ENCODE measurements around the gene PCNX4. TPM values are rescaled to one million over a fixed set of nuclear protein-coding genes. Genes with fewer than 3 reads are reported as not detected.
A peak's percentile ranks its signal among the peaks of the same experiment; 100 is the strongest.

Gene PCNX4
- total RNA-seq, 1 experiment from 2014 or later, result 117 TPM

DNA sequence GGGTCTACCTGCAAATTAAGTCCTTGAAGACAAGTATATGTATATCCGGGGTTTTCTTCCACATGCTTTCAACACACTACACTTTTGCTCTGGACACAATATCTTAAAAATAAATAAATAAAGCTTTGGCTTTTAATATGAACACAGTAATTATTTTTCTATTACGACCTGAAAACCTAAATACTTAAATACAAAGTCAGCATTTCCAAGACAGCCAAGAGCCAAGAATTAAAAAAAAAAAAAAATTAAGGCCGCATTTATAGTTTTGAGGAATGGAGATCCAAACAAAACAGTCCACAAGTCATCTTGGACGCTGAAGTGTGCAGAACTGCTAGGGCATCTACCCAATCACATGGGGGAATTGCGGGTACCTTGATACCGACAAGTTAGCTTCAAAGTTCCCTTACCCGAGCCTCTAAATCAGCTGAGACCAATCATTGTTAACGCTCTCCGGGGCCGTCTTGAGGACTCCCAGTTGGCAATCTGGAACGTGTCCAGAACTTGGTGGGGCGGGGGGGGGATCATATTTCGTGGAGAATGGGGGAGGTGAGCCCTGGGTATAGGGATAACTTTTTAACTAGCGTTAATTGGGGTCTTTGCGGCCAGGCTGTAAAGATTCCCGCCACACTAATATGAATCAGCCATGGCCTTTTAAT, 731 bp upstream of the PCNX4 start:
- DNase-seq (peak; percentile 84), ATAC-seq (peak; percentile 11)
- Histone ChIP-seq H3K4me3 (ENCODE audit: low read length) (peak overlapping the region; percentile 76), H3F3A (ENCODE audit: low read length, unreplicated experiment) (no peaks in the 10 kb centered on the region), H3K27ac (ENCODE audit: low read length) (peak overlapping the region; percentile 85), H3K27me3 (ENCODE audit: low read length) (no peaks in the 10 kb centered on the region), H3K4me2 (ENCODE audit: low read length) (peak overlapping the region; percentile 85), H3K4me1 (ENCODE audit: insufficient read depth, low read length) (peaks cover 37% of the 10 kb centered on the region), H4K20me1 (ENCODE audit: low read length) (peaks cover 17% of the 10 kb centered on the region), H3K9ac (ENCODE audit: low read length) (peak overlapping the region; percentile 86), H3K9me2 (replicated peaks; ENCODE audit: low read length) (no peaks in the 10 kb centered on the region), H2AFZ (ENCODE audit: low read length) (peak overlapping the region; percentile 95), H3K36me3 (ENCODE audit: low read depth, low read length) (no peaks in the 10 kb centered on the region), H3K79me2 (ENCODE audit: low read length) (peaks cover 38% of the 10 kb centered on the region), H3K9me3 (ENCODE audit: low read length) (no peaks in the 10 kb centered on the region)
- ChIA-PET POLR2A (ENCODE audit: unreplicated experiment) (no interaction called here), CTCF (interaction anchor here (0.6 kb wide), 1 partner anchor 61 kb away, joined by 6 read pairs; no protein-coding TSS in a partner anchor)
- TF ChIP-seq EZH2 (IDR thresholded peaks at IDR 0.05; ENCODE audit: low read length, unreplicated experiment) (no peak), EZH2phosphoT487 (IDR thresholded peaks at IDR 0.05; ENCODE audit: borderline replicate concordance, low read length) (no peak)
- TF ChIP-seq, protein P1, sequence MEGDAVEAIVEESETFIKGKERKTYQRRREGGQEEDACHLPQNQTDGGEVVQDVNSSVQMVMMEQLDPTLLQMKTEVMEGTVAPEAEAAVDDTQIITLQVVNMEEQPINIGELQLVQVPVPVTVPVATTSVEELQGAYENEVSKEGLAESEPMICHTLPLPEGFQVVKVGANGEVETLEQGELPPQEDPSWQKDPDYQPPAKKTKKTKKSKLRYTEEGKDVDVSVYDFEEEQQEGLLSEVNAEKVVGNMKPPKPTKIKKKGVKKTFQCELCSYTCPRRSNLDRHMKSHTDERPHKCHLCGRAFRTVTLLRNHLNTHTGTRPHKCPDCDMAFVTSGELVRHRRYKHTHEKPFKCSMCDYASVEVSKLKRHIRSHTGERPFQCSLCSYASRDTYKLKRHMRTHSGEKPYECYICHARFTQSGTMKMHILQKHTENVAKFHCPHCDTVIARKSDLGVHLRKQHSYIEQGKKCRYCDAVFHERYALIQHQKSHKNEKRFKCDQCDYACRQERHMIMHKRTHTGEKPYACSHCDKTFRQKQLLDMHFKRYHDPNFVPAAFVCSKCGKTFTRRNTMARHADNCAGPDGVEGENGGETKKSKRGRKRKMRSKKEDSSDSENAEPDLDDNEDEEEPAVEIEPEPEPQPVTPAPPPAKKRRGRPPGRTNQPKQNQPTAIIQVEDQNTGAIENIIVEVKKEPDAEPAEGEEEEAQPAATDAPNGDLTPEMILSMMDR (conservative IDR thresholded peaks at IDR 0.05; ENCODE audit: low read depth, low read length), result no peak
- no TSS peak for BruUV-seq (replicated peaks)
- intact Hi-C loops (cut with micrococcal nuclease), result loop anchor here (1.0 kb wide), 4 partner anchors 27 to 158 kb away; partner anchors contain the start of gene PPM1A

DNA sequence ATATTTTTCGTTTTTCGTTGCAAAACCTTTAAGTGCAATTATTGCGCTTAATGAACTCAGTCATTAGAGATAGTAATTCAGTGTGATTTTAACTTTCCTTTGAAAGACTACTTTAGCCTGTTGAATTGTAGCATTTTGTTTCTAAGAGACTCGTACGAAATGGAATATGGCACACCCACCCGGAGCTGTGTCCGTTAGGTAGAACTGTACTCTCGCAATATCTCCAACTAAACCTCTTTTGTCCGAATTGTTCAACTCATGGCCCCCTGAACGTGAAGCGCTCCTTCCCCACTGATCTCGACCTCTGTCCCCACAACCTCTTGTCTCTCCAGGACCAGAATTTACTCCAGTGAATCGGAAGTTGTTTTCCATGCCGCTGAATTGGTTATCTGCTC, 800 bp downstream of the PCNX4 start:
- no peak for TF ChIP-seq EZH2phosphoT487 (IDR thresholded peaks at IDR 0.05; ENCODE audit: borderline replicate concordance, low read length)
- no peak for TF ChIP-seq EZH2 (IDR thresholded peaks at IDR 0.05; ENCODE audit: low read length, unreplicated experiment)
- TF ChIP-seq, protein P1 (conservative IDR thresholded peaks at IDR 0.05; ENCODE audit: low read depth, low read length), result no peak
- Histone ChIP-seq H3K9me3 (ENCODE audit: low read length) (no peaks in the 10 kb centered on the region), H3F3A (ENCODE audit: low read length, unreplicated experiment) (no peaks in the 10 kb centered on the region), H3K4me1 (ENCODE audit: insufficient read depth, low read length) (peaks cover 42% of the 10 kb centered on the region), H3K36me3 (ENCODE audit: low read depth, low read length) (peaks cover 6% of the 10 kb centered on the region; the same call in 1 of the 2 replicates), H3K79me2 (ENCODE audit: low read length) (peaks cover 54% of the 10 kb centered on the region), H2AFZ (ENCODE audit: low read length) (peak overlapping the region; percentile 95), H3K4me3 (ENCODE audit: low read length) (peak overlapping the region; percentile 76), H3K4me2 (ENCODE audit: low read length) (peak overlapping the region; percentile 85), H4K20me1 (ENCODE audit: low read length) (peaks cover 17% of the 10 kb centered on the region), H3K27me3 (ENCODE audit: low read length) (no peaks in the 10 kb centered on the region), H3K9ac (ENCODE audit: low read length) (peak overlapping the region; percentile 86), H3K9me2 (replicated peaks; ENCODE audit: low read length) (no peaks in the 10 kb centered on the region), H3K27ac (ENCODE audit: low read length) (peak overlapping the region; percentile 85)
- DNase-seq (peak; percentile 65), ATAC-seq (peak; percentile 5)
- TSS peak; percentile 42 for BruUV-seq (replicated peaks)
- intact Hi-C loops (cut with micrococcal nuclease), result loop anchor here (1.0 kb wide), 3 partner anchors 59 to 127 kb away; partner anchors contain the start of gene DHRS7
- POLR2A ChIA-PET (ENCODE audit: unreplicated experiment), result interaction anchor here (0.6 to 1.4 kb wide), 7 partner anchors 9 to 156 kb away, joined by 3 to 23 read pairs (median 6); partner anchors contain the start of genes DHRS7 and PPM1A
- CTCF ChIA-PET, result interaction anchor here (0.5 to 1.0 kb wide), 4 partner anchors 13 to 515 kb away, joined by 3 to 6 read pairs (median 4); no protein-coding TSS in a partner anchor

DNA sequence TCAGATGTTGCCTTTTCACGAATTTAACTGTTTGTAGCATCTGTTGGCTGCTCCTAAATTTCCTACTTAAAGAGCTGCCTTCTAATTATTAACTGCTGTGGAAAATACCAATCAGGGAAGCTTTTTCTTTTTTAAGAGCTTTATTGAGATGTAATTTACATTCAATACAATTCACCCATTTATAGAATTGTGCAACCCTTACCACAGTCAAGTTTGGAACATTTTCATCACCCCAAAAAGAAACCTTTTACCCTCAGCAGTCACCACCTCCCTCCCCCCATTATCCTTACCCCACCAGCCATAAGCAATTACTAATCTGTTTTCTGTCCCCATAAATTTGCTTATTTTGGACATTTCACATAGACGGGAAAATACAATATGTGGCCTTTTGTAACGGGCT, 1.4 kb downstream of the PCNX4 start:
- Histone ChIP-seq H3K4me3 (ENCODE audit: low read length) (peak overlapping the region; percentile 76), H3K79me2 (ENCODE audit: low read length) (peaks cover 59% of the 10 kb centered on the region), H3K9ac (ENCODE audit: low read length) (peak overlapping the region; percentile 86), H3F3A (ENCODE audit: low read length, unreplicated experiment) (no peaks in the 10 kb centered on the region), H3K9me3 (ENCODE audit: low read length) (no peaks in the 10 kb centered on the region), H4K20me1 (ENCODE audit: low read length) (peaks cover 17% of the 10 kb centered on the region), H3K27me3 (ENCODE audit: low read length) (no peaks in the 10 kb centered on the region), H2AFZ (ENCODE audit: low read length) (peak overlapping the region; percentile 95), H3K4me1 (ENCODE audit: insufficient read depth, low read length) (peaks cover 42% of the 10 kb centered on the region), H3K9me2 (replicated peaks; ENCODE audit: low read length) (no peaks in the 10 kb centered on the region), H3K36me3 (ENCODE audit: low read depth, low read length) (peaks cover 11% of the 10 kb centered on the region), H3K27ac (ENCODE audit: low read length) (peak overlapping the region; percentile 85), H3K4me2 (ENCODE audit: low read length) (peak overlapping the region; percentile 85)
- intact Hi-C loops (cut with micrococcal nuclease), result no loop called here
- POLR2A ChIA-PET (ENCODE audit: unreplicated experiment), result interaction anchor here (1.0 to 1.4 kb wide), 3 partner anchors 58 to 156 kb away, joined by 5 to 23 read pairs (median 6); partner anchors contain the start of gene PPM1A
- BruUV-seq (replicated peaks), result no TSS peak
- CTCF ChIA-PET, result no interaction called here
- DNase-seq (peak; percentile 32), ATAC-seq (no peak)
- no peak for TF ChIP-seq EZH2phosphoT487 (IDR thresholded peaks at IDR 0.05; ENCODE audit: borderline replicate concordance, low read length)
- no peak for TF ChIP-seq EZH2 (IDR thresholded peaks at IDR 0.05; ENCODE audit: low read length, unreplicated experiment)
- TF ChIP-seq, protein P1 (conservative IDR thresholded peaks at IDR 0.05; ENCODE audit: low read depth, low read length), result no peak

Measured in PC-3 (cell line).